Metanephros (tissue), 1 donor: ENCODE measurements around the gene PRPF38A. TPM values are rescaled to one million over a fixed set of nuclear protein-coding genes. Genes with fewer than 3 reads are reported as not detected.

Experiments used
- total RNA-seq: library from RNA; depleted of rRNA; stranded (reverse); fragments of >200 nt; gene quantifications from one replicate; pipeline ENCODE4 v1.2.3, GENCODE V29; 2014

Gene PRPF38A, protein sequence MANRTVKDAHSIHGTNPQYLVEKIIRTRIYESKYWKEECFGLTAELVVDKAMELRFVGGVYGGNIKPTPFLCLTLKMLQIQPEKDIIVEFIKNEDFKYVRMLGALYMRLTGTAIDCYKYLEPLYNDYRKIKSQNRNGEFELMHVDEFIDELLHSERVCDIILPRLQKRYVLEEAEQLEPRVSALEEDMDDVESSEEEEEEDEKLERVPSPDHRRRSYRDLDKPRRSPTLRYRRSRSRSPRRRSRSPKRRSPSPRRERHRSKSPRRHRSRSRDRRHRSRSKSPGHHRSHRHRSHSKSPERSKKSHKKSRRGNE
- total RNA-seq: 26.0 TPM

DNA sequence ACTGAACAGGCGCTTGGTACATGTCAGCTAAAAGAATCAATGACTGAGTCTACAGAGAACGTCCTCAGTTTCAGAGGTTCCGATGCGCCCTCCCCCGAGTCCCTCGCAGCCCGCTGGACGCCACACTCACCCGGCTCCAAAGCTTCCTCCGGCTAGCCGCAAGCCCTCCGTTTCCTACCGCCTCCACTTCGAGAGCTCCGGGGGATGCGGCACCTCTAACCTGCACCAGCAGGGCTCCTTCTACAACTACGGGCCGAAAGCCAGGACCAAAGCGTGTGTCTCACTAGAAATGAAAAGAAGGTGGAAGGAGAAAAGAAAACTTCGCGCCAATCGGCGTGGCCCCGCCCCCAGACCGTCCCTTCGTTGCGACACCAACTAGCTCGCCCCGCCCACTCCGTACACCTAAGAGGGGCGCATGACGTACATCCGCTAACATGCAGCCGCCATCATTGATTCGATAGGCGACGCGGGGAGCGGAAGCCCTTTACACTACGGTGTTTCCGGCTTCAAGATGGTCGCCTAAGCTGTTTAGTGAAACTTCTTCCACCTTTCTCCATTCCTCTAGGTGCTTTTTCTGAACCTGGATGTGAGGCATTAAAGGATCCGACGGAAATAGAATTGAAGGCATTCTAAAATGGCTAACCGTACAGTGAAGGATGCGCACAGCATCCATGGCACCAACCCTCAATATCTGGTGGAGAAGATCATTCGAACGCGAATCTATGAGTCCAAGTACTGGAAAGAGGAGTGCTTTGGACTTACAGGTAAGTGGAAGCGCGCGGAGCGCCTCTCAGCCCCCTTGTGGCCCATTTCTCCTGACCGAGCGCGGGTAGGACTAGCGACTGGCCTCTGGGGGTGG lies at the start of gene PRPF38A, which contains the start of gene ORC1:
Gene PRPF38A (plus strand): TSS at position 487 of the 859 bp plus-strand sequence. CDS start 148 bp downstream, at position 635.
Gene ORC1 (minus strand): TSS at position 308 of the 859 bp plus-strand sequence. CDS start 2,200 bp downstream, outside the sequence.

DNA sequence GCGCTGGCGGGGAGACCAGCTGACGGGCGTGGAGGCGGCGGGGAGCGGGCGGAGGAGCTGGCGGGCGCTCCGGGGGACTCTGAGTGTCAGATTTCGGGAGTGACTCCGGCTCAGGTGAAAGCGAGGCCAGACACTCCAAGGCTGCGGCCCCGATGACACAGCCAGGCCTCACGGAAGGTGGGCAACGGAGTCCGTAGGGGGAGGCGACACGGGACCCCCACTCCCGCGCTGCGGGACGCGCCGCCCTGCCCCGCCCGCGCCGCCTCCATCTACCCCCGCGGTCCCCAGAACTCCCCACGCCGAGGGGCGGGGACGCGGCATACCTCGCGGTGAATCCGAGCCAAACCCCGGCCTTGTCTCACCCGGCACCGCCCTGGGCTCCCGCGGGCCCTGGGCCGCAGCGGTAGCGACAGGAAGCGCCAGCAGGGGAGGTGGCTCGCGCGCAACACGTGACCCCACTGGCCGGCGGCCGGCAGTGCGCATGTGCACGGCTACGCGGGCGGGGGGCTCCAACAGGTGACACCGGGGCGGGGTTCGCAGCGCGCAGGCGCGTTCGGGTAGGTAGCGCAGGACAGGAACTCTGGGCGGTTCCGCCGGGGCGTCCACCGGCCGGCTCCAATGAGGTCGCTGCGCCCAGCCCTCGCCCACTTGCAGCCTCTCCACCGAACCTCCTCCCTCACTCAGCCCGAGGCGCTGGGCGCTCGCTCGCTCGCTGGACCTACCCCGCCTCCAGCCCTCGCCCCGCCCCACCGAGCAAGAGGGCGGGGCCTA lies 38.5 kb upstream of the PRPF38A start, which contains the start of gene CC2D1B:
Gene CC2D1B (minus strand): TSS at position 460 of the 771 bp plus-strand sequence. CDS start 1,585 bp downstream, outside the sequence.

Other genes starting within 250 kb of the PRPF38A start
- gene CC2D1B, start 38.4 kb upstream of the PRPF38A start, total RNA-seq: 19.0 TPM
- gene ORC1, start 179 bp upstream of the PRPF38A start, total RNA-seq: 4.0 TPM
- gene TUT4, start 148.5 kb downstream of the PRPF38A start, total RNA-seq: 102 TPM
- gene GPX7, start 197.8 kb downstream of the PRPF38A start, total RNA-seq: 72.8 TPM
- 2.0 TPM for gene SHISAL2A, start 228.6 kb downstream of the PRPF38A start, total RNA-seq